ENCODE measurements around the gene JAKMIP3. TPM values are rescaled to one million over a fixed set of nuclear protein-coding genes. Genes with fewer than 3 reads are reported as not detected.

Gene JAKMIP3
- total RNA-seq, 1 experiment from 2014 or later, result 2.8 TPM

DNA sequence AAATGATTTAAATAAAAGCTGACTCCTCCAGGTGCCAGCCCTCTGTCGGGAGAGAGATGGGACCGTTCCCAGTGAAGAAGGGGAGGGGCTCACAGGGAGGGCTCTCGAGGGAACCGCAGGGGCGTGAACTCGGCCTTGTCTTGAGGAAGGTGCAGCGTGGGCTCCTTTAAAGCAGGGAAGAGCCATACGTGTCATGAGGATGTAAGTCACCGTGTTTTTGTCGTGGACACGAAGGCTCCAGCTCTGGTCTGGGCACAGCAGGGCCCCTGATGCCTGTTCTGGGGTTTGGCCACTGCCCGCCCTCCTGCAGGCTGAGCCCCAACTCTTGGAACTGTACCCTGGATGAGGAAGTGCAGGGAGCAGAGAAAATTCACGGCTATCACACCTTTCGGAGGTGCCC lies 45.0 kb downstream of the JAKMIP3 start:
- no TSS peak for BruUV-seq (replicated peaks)
- H3K4me1 ChIP-seq (ENCODE audit: insufficient read depth, low read length, poor library complexity, severe bottlenecking), result no peaks in the 10 kb centered on the region
- no peak for DNase-seq (ENCODE audit: low spot score)

DNA sequence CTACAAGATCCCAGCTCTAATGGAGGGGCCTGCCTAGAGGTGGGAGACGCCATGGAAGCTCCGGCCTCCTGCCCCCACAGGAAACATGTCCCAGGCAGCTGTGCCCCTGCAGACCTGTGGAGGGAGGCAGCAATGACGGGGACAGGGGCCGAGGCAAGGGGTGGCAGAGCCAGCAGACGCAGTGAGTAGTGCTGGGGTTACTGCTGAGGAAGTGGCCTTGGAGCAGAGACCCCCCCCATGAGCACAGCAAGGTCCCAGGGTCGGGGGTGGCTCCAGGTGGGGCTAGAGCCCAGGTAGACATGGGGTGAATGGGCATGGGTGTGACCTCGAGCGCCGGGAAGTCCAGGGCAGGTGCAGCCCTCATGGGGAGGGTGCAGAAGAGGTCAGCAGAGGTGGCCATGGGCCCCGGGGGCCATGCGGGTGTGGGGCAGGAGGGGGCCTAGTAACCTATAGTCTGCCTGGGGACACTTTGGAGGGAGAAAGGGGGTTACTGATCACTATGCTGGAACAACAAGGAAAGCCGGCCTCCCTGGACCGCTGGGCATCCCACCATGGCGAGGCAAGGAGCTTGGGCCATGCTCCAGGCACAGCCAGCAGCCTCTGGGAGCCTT lies 45.5 kb downstream of the JAKMIP3 start:
- DNase-seq (ENCODE audit: low spot score), result no peak
- no TSS peak for BruUV-seq (replicated peaks)
- Histone ChIP-seq H3K4me3 (ENCODE audit: low read depth, low read length, poor library complexity, severe bottlenecking) (no peak overlapping the region), H3K27me3 (replicated peaks; ENCODE audit: insufficient read depth, low read depth, low read length, poor library complexity) (no peaks in the 10 kb centered on the region), H3K36me3 (ENCODE audit: insufficient read depth, low read length, poor library complexity, severe bottlenecking) (no peaks in the 10 kb centered on the region), H3K4me1 (ENCODE audit: insufficient read depth, low read length, poor library complexity, severe bottlenecking) (no peaks in the 10 kb centered on the region), H3K9me3 (ENCODE audit: low read depth, low read length, poor library complexity, severe bottlenecking) (no peaks in the 10 kb centered on the region), H3K27ac (ENCODE audit: low read depth, low read length, poor library complexity, severe bottlenecking) (no peak overlapping the region)
- POLR2A ChIA-PET (ENCODE audit: low non-redundant PET), result no interaction called here
- intact Hi-C loops (cut with micrococcal nuclease; ENCODE audit: unreplicated experiment), result no loop called here
- CTCF ChIA-PET, result no interaction called here
- TF ChIP-seq, protein P1, sequence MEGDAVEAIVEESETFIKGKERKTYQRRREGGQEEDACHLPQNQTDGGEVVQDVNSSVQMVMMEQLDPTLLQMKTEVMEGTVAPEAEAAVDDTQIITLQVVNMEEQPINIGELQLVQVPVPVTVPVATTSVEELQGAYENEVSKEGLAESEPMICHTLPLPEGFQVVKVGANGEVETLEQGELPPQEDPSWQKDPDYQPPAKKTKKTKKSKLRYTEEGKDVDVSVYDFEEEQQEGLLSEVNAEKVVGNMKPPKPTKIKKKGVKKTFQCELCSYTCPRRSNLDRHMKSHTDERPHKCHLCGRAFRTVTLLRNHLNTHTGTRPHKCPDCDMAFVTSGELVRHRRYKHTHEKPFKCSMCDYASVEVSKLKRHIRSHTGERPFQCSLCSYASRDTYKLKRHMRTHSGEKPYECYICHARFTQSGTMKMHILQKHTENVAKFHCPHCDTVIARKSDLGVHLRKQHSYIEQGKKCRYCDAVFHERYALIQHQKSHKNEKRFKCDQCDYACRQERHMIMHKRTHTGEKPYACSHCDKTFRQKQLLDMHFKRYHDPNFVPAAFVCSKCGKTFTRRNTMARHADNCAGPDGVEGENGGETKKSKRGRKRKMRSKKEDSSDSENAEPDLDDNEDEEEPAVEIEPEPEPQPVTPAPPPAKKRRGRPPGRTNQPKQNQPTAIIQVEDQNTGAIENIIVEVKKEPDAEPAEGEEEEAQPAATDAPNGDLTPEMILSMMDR (conservative IDR thresholded peaks at IDR 0.05; ENCODE audit: low read depth, low read length), result no peak
- no peak for TF ChIP-seq EZH2 (IDR thresholded peaks at IDR 0.05; ENCODE audit: borderline replicate concordance, low read depth, low read length, poor library complexity, severe bottlenecking)

More for the DNA sequence above, 45.0 kb downstream of the JAKMIP3 start:
- no peak overlapping the region for H3K27ac ChIP-seq (ENCODE audit: low read depth, low read length, poor library complexity, severe bottlenecking)
- no peaks in the 10 kb centered on the region for H3K9me3 ChIP-seq (ENCODE audit: low read depth, low read length, poor library complexity, severe bottlenecking)
- intact Hi-C loops (cut with micrococcal nuclease; ENCODE audit: unreplicated experiment), result no loop called here
- H3K36me3 ChIP-seq (ENCODE audit: insufficient read depth, low read length, poor library complexity, severe bottlenecking), result no peaks in the 10 kb centered on the region
- H3K27me3 ChIP-seq (replicated peaks; ENCODE audit: insufficient read depth, low read depth, low read length, poor library complexity), result no peaks in the 10 kb centered on the region
- ChIA-PET POLR2A (ENCODE audit: low non-redundant PET) (no interaction called here), CTCF (no interaction called here)
- TF ChIP-seq, protein P1 (conservative IDR thresholded peaks at IDR 0.05; ENCODE audit: low read depth, low read length), result no peak
- TF ChIP-seq EZH2 (IDR thresholded peaks at IDR 0.05; ENCODE audit: borderline replicate concordance, low read depth, low read length, poor library complexity, severe bottlenecking), result no peak
- no peak overlapping the region for H3K4me3 ChIP-seq (ENCODE audit: low read depth, low read length, poor library complexity, severe bottlenecking)

DNA sequence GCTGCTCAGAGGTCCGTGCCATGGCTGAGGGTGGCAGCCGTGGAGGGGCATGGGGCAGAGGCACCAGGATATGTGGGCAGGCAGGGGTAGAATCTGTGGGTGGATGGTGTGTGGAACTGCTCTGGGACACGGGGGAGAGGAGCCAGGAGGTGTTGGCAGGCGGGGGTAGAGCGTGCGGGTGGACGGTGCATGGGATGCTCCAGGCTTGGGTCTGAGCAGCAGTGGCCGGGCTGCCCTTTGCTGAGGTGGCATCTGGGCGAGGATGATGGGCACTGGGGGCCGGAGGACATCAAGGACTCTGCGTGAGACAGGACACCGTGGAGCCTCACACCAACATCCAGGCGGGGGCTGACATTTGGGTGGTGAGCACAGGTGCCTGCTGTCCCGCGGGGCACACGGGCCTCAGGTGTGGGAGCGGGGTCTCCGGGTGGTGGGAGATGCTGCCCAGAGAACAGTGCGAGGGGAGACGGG lies 46.2 kb downstream of the JAKMIP3 start:
- no peaks in the 10 kb centered on the region for H3K4me1 ChIP-seq (ENCODE audit: insufficient read depth, low read length, poor library complexity, severe bottlenecking)
- H3K27ac ChIP-seq (ENCODE audit: low read depth, low read length, poor library complexity, severe bottlenecking), result no peak overlapping the region
- no peak overlapping the region for H3K4me3 ChIP-seq (ENCODE audit: low read depth, low read length, poor library complexity, severe bottlenecking)
- no peaks in the 10 kb centered on the region for H3K36me3 ChIP-seq (ENCODE audit: insufficient read depth, low read length, poor library complexity, severe bottlenecking)
- H3K9me3 ChIP-seq (ENCODE audit: low read depth, low read length, poor library complexity, severe bottlenecking), result no peaks in the 10 kb centered on the region
- intact Hi-C loops (cut with micrococcal nuclease; ENCODE audit: unreplicated experiment), result no loop called here
- no peaks in the 10 kb centered on the region for H3K27me3 ChIP-seq (replicated peaks; ENCODE audit: insufficient read depth, low read depth, low read length, poor library complexity)
- ChIA-PET POLR2A (ENCODE audit: low non-redundant PET) (no interaction called here), CTCF (no interaction called here)
- no TSS peak for BruUV-seq (replicated peaks)
- DNase-seq (ENCODE audit: low spot score), result no peak
- TF ChIP-seq, protein P1 (conservative IDR thresholded peaks at IDR 0.05; ENCODE audit: low read depth, low read length), result no peak
- no peak for TF ChIP-seq EZH2 (IDR thresholded peaks at IDR 0.05; ENCODE audit: borderline replicate concordance, low read depth, low read length, poor library complexity, severe bottlenecking)

All from A673 (cell line).